SHP77 (cell line): ENCODE results near the gene GIMAP4.
"Not testable (repeated sequence)": the region's sequence is repeated elsewhere in the genome, so short reads cannot be mapped to it uniquely, and the experiment has no call there.

ENCODE experiments used
- DNase-seq, 2 experiments: peaks; one replicate each; lab custom pipeline; 2025; lab: John Stamatoyannopoulos, UW

GIMAP4 gene

DNA sequence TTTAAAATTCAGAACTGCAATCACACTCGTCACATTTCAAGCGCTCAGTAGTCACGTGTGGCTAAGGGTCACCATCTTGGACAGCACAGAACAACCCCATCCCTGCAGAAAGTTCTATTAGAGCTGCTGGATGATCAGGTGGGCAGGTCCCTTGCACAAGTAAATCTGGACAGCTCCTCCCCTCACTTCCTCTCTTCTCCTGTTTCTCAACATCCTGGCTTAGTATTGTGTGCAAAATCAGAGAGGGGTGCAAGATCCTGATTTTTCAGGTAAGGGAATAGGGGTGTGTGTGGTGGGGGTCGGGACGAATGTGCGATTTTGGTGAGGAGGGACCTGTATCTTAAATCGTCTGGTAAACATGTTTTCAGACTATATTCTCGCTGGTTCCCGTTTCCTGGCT lies at the start of gene GIMAP4:
GIMAP4 (plus strand) TSS at position 222 of the 400 bp plus-strand sequence. CDS start 2,512 bp downstream, outside the sequence.
- DNase-seq, result no peak

DNA sequence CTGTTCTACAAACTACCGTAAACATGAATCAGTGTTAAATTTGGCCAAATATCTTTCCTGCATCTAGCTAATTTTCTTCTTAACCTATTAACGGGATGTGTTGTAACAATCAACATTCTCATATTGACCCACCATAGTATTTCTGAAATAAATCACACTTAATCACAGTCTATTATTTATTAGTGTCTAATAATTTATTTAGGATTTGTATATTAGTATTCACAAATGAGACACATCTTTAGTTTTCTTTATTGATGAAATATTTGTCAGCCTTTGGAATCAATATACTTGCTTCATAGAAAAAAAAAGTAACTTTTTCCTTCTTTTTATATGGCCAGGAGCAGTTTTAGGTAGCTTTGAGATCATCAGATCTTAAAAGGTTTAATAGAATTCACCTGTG lies 47.9 kb upstream of the GIMAP4 start:
- DNase-seq, result no peak

DNA sequence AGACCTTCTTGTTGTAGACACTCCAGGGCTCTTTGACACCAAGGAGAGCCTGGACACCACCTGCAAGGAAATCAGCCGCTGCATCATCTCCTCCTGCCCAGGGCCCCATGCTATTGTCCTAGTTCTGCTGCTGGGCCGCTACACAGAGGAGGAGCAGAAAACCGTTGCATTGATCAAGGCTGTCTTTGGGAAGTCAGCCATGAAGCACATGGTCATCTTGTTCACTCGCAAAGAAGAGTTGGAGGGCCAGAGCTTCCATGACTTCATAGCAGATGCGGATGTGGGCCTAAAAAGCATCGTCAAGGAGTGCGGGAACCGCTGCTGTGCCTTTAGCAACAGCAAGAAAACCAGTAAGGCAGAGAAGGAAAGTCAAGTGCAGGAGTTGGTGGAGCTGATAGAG lies 47.0 kb upstream of the GIMAP4 start:
- DNase-seq, result no peak

DNA sequence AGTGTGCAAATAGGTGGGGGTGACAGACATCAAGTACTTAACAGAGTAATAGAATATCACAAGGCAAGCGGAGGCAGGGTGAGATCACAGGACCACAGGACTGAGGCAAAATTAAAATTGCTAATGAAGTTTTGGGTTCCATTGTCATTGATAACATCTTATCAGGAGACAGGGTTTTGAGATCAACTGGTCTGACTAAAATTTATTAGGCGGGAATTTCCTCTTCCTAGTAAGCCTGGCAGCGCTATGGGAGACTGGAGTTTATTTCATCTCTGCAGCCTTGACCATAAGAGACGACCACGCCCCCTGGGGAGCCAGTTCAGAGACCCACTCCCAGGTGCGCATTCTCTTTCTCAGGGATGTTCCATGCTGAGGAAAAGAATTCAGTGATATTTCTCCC lies 44.3 kb upstream of the GIMAP4 start:
- not testable (repeated sequence) for DNase-seq

DNA sequence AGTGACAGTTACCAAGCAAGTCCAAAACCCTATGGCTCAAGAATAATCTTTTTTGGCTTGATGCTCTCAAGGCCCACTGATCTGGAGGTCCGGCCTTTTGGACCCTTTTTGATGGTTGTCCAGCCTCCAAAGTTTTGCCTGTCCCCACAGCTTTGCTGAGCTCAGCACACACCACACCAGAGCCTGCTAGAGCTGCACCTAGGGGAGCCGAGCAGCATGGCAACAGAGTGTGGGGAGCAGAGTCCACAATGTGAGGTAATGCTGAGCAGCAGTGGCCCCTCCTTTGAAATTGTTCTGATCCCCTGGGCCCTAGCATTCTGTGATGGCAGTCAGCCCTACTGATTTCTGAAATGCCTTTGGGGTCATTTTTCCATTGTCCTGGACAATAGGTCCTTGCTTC lies 43.2 kb upstream of the GIMAP4 start:
- no peak for DNase-seq

DNA sequence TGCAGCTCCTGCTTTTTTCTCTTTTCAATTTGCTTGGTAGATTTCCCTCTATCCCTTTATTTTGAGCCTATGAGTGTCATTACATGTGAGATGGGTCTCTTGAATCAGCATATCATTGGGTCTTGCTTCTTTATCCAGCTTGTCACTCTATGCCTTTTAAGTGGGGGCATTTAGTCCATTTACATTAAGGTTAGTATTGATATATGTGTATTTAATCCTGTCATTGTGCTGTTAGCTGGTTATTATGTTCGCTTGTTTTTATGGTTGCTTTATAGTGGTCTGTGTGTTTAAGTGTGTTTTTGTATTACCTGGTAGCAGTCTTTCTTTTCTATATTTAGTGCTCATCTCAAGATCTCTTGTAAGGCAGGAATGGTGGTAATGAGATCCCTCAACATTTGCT lies 35.5 kb upstream of the GIMAP4 start:
- DNase-seq, result no peak

DNA sequence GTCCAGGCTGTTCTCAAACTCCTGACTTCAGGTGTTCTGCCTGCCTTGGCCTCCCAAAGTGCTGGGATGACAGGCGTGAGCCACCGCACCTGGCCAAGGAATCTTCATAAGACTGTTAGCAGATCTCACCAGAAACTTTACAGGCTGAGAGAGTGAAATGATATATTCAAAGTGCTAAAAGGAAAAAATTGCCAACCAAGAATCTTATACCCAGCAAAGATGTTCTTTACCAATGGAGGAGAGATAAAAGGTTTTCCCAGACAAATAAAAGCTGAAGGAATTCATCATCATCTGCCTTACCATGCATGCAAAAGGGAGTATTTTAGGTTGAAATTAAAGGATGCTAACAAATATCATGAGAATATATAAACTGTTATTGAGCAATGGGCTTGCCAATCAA lies 28.9 kb upstream of the GIMAP4 start:
- no peak for DNase-seq

DNA sequence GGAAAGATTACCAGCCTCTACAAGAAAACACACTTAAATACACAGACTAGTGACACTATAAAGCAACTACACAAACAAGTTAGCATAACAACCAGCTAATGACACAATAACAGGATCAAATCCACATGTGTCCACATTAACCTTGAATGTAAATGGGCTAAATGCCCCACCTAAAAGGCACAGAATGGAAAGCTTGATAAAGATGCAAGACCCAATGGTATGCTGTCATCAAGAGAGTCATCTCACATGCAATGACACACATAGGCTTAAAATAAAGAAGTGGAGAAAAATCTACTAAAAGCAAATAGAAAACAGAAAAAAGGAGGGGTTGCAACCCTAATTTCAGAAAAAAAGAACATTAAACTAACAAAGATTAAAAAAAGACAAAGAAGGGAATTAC lies 14.0 kb upstream of the GIMAP4 start:
- no peak for DNase-seq

DNA sequence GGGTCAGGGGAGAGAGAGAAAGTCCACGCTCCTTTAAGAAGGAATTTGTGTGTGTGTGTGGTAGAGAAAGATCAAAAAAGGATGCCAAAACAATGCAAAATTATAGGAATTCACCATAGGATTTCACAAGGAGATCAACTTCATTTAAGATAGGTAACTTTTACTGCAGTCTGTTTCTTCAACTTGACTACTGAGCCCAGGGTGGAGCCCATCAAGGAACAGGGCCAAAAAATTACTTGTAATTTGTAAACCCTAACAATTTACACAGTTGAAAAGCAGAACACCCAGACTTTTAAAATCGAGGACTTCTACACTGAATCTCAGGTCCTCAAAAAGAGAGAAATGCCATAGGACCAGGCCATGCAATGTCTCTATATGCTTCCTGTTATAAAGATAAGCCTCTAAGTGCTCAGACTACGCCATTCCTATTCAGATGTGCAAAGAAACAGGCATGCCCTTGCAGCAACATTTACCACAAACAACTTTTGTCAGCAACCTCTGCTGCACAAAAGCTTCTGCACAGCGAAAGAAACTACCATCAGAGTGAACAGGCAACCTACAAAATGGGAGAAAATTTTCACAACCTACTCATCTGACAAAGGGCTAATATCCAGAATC lies 10.6 kb upstream of the GIMAP4 start:
- DNase-seq, result no peak

DNA sequence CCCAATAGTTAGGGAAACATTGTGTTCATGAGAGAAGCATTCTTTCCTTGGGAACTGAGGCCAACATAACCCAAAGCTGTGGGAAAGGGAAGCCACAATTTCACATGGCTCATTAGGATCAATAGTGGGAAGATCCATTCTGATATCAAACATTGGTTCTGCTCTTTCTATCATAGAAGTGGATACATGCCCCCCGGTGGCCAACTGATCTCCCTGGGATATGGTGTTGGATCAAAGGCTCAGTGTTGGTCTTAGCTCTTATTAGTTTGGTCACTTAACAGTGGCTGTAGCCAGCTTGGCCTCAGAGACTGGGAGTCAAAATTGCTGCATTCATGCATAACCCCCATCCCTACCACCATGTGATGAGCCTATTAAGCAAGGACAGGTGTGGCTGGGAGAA lies 6.7 kb upstream of the GIMAP4 start:
- no peak for DNase-seq

DNA sequence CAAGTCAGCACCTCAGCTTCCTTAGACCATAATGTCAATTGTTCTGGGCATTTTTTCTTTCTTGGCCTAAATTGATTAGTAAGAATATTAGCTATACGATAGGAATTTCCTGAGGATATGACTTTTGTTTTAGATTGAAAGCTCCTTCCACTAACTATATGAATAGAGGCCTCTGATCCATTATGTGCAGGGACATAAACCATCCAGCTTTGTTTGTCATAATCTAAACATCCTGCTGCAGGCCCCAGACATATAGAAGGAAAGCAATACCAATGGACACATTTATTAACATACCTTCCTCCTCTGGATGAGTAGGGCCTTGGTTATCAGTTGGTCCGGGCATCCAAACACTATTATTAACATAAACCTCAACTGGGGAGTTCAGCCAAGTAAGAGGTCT lies 4.3 kb upstream of the GIMAP4 start:
- DNase-seq, result no peak

DNA sequence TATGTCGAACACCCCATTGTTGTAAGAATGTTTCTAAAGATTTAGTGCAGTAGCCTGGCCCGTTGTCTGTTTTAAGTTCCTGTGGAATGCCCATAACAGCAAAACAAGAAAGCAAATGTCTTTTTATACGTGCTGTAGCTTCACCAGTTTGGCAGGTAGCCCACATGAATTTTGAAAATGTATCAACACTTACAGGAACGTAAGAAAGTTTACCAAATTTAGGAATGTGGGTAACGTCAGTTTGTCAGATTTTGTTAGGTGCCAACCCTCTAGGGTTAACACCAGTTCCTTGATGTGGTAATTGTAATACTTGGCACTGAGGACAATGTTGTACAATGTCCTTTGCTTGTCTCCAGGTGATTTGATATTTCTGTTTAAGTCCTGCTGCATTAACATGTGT lies 3.2 kb upstream of the GIMAP4 start:
- no peak for DNase-seq

DNA sequence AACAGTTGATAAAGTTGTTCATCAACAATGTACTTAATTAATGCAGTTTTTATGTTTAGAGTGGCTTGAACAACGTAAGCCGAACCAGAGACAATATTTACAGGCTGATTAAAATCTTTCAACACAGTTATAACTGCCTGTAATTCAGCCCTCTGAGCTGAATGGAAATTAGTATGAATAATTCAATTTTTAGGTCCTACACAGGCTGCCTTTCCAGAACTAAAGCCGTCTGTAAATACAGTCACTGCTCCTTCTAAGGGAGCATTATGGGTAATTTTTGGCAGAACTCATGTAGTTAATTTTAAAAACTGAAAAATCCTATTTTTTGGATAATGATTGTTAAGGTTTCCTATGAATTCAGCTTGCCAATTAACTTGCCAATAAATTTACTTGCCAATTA lies 2.6 kb upstream of the GIMAP4 start:
- no peak for DNase-seq

DNA sequence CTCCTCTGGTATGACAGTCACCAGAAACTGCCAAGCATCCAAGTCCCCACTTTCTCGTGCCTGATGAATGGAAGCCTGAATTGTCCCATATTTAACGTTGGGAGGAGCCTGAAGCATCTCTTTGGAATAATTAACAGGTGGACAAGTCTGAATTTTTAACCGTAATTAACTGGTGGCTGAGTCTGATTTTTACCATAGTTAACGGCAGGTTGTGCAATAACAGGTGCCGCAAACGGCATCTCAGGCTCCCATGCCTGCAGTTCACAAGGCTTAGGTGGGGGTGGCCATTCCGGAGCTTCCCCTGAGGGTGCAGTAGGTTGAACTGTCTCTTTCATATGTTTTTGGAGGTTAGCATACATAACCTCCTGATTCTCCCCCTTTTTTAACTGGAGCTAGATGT lies 2.0 kb upstream of the GIMAP4 start:
- DNase-seq, result no peak

DNA sequence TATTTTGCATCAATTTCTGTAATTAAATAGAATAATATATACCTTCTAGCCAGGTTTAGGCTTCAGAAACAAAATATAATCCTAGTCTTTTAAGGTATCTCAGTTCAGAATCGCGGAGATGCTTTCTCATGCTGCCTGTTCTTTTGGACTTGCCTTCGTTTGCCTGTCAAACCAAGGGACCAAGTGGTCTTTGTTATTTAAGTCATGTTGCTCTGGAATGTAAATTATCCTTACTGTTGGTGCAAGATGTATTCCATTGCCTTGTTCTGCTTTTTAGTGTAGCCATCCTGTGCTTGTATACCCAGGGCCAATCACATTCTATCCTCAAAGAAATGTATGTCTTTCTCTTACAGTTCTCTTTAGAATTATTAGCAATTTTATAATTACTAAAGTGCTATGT lies 1.1 kb upstream of the GIMAP4 start:
- DNase-seq, result no peak

DNA sequence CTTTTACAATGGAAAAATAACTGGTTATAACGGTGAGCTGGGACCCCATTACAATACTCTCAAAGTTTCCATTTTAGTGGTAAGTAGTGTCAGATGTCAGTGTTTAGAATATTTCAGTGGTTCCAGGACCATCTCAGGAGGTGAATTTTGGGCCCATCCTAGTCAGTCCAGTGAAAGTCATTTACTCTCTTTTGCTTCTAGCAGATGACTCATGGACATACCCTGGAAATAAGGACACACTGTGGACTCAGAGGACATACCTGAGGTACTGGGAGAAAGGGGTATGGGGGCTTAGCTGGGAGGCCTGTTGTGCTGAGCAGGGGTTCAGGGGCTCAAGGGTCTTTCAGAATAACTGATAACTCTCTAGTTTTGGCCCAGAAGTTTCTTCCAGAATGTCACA lies 618 bp upstream of the GIMAP4 start:
- DNase-seq, result no peak

DNA sequence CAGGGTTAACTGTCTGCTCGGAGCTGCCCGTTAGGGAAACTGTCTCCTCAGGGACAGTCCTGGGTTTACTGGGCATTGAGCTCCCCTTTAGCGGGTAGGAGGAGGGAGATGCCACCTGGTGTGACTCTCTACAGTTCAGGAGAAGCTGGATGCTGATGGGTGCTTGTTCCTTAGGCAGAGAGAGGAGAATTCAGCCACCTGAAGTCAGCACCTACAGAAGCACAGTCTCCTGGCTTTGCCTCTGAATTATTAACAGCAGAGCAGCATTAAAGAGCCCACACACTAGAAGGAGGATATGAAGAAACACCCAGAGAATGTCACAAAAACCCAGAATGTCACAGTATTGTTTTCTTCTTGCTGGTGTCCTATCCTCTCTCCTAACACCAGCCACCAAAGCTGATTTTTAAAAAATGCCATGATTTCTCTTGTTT lies 696 bp downstream of the GIMAP4 start:
- no peak for DNase-seq

DNA sequence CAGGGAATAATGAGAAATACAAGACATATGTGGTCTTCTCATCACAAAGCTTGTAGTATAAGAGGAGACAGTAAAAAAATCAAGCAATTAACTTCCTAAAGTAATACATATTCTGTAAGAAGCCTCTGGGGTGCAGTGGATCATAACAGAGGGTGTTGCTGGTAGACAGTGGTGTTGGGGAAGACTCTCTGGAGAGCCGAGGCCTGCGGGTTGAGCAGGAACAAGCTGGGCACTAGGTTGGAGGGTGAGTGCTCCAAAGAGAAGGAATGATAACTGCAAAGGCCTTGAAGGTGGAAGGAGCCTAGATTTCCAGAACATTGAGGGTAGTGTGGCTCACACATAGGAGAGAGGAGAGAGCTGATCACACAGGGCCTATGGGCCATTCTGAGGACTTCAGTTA lies 1.5 kb downstream of the GIMAP4 start:
- DNase-seq, result no peak

DNA sequence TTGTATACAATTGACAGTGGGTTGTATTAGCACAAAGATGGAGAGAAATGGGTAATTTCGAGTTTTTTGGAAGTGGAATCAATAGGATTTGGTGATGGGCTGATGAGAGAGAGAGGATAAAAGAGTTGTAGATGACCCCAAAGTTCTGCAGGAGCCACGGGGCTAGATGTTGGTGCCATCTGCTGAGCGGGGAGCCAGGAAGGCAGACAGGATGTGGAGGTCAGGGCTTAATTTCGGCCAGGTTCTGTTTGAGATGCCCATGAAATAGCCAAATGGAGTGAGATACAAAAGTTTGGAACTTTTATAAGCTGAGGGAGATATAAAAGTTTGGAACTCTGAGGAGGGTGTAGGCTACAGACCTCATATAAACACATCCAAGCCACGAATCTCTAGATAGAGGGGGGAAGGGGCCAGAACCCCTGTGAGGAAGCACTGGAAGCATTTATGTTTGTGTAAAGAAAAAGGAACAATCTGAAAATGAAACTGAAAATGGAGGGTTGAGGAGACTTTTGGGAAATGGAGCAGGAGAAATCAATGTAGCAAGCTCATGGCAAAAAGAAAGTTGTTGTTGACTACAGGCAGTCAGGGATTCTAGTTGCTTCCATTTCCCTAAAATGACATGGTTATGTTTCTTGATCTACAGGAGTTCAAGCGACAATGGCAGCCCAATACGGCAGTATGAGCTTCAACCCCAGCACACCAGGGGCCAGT lies 2.2 kb downstream of the GIMAP4 start:
- DNase-seq, result no peak

DNA sequence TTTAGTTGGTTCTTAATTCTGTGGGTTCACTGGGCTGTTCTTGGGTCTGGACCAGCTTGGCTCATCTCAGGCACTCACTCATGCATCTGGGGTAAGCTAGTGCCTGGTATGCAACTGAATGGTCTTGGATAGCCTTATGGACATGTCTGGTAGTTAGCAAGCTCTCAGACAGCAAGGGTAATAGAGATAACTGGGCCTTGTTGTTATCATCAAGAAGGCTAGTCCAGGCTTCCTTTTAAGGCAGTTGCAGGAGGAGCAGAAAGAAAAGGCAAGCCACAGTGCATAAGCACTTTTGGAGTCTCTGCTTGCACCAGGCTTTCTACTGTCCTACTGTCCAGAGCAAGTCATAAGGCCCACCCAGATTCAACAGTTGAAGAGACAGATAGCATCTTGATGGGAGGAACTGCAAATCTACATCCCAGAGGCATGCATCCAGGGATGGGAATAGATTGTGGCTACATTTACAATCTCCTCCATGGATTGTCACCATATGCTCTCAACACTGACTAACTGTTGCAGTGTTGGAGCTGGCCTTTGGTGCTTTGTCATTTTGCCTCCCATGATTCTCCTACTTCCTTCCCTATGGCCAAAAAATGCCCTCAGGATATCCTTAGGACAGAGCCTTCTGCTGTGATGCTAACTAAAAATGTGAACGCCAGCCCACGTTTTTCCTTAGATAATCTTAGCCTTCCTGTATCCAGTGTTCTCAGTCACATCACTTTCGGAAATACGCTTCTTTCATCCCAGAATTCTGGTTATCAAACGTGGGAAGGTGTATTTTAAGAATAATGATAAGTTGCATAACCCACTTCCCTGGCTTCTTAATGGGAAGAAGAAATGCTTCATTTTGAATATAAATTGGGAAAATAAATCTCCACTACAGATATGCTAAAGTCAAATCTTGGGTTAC lies 3.6 kb downstream of the GIMAP4 start:
- no peak for DNase-seq

DNA sequence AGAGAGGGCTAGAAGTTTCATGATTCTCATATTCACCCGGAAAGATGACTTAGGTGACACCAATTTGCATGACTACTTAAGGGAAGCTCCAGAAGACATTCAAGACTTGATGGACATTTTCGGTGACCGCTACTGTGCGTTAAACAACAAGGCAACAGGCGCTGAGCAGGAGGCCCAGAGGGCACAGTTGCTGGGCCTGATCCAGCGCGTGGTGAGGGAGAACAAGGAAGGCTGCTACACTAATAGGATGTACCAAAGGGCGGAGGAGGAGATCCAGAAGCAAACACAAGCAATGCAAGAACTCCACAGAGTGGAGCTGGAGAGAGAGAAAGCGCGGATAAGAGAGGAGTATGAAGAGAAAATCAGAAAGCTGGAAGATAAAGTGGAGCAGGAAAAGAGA lies 5.3 kb downstream of the GIMAP4 start:
- no peak for DNase-seq

DNA sequence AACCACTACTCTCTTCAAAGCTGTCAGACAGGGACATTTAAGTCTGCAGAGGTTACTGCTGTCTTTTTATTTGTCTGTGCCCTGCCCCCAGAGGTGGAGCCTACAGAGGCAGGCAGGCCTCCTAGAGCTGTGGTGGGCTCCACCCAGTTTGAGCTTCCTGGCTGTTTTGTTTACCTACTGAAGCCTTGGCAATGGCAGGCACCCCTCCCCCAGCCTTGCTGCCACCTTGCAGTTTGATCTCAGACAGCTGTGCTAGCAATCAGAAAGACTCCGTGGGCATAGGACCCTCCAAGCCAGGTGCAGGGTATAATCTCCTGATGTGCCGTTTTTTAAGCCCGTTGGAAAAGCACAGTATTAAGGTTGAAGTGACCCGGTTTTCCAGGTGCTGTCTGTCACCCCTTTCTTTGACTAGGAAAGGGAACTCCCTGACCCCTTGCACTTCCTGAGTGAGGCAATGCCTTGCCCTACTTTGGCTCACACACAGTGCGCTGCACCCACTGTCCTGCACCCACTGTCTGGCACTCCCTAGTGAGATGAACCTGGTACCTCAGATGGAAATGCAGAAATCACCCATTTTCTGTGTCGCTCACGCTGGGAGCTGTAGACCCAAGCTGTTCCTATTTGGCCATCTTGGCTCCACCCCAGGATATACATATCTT lies 12.9 kb downstream of the GIMAP4 start:
- not testable (repeated sequence) for DNase-seq
